Gastrocnemius medialis (tissue), 4 donors: ENCODE data around the gene OR10K1. TPM values are rescaled to one million over a fixed set of nuclear protein-coding genes. Genes with fewer than 3 reads are reported as not detected.

Experiments used
- ATAC-seq, 2 donors: fragments of 150-250 bp; one replicate each; pipeline ENCODE4 v1.9.1; 2016
- DNase-seq, 2 donors: peaks; one replicate each; pipeline ENCODE4 v3.0.0-alpha.2; 2019
- H3K27ac ChIP-seq, 4 donors: fragments of 200-600 bp; sonication (generic); 1 replicate in 1 of 4; 2 replicates in 3 of 4; pipeline ENCODE4 v1.5.1; 2016 to 2018; ENCODE audit warnings: mild to moderate bottlenecking in 2 of 4, moderate library complexity in 1 of 4
- H3K27me3 ChIP-seq, 3 donors: fragments of 200-600 bp; sonication (generic) in 2 of 3; 1 replicate in 1 of 3; 2 replicates in 2 of 3; pipeline versions ENCODE4 v1.5.1 to v1.6.0; 2016 to 2019; ENCODE audit warnings: mild to moderate bottlenecking in 1 of 3, moderate library complexity in 1 of 3
- H3K36me3 ChIP-seq, 2 donors: fragments of 200-600 bp; sonication (generic) in 1 of 2; one replicate each; pipeline ENCODE4 v1.5.1; 2017 to 2018
- H3K4me1 ChIP-seq, 2 donors: fragments of 200-600 bp; sonication (generic) in 1 of 2; one replicate each; pipeline ENCODE4 v1.5.1; 2016 to 2017; ENCODE audit warnings: mild to moderate bottlenecking in 2 of 2
- H3K4me3 ChIP-seq, 4 donors: fragments of 200-600 bp; sonication (generic) in 3 of 4; 1 replicate in 1 of 4; 2 replicates in 3 of 4; pipeline ENCODE4 v1.5.1; 2016 to 2019; ENCODE audit warnings: mild to moderate bottlenecking in 2 of 4
- H3K9me3 ChIP-seq, 3 donors: fragments of 200-600 bp; sonication (generic) in 2 of 3; 1 replicate in 1 of 3; 2 replicates in 2 of 3; pipeline ENCODE4 v1.5.1; 2016 to 2019
- CTCF ChIP-seq, 5 experiments: fragments of 450-650 bp in 3 of 5; fragments of 200-600 bp in 2 of 5; sonication (generic) in 2 of 5; IDR thresholded peaks in 4 of 5; conservative IDR thresholded peaks in 1 of 5; 1 replicate in 4 of 5; 2 replicates in 1 of 5; pipeline ENCODE4 v1.5.1; 2016 to 2019; ENCODE audit warnings: antibody characterized with exemption in 5 of 5, mild to moderate bottlenecking in 3 of 5, moderate library complexity in 3 of 5
- POLR2A ChIP-seq, 2 donors: fragments of 450-650 bp; IDR thresholded peaks; one replicate each; pipeline ENCODE4 v1.6.1; 2017; ENCODE audit warnings: antibody characterized with exemption in 2 of 2, mild to moderate bottlenecking in 2 of 2, moderate library complexity in 2 of 2
- in situ Hi-C, 4 donors: fragments of 200-750 bp; cut with MboI; loops; one replicate each; pipeline versions ENCODE4 v1.15.0 to v1.8.0; 2017; ENCODE audit warnings: low sequenced_read_pairs in 4 of 4
- intact Hi-C: fragments of 100-400 bp; cut with DNase I; formaldehyde crosslinking; loops from one replicate; pipeline ENCODE4 v1.15.1; 2023; ENCODE audit warnings: low total_unique reads
- total RNA-seq, 4 donors: library from RNA; depleted of rRNA; stranded (reverse); fragments of >200 nt; gene quantifications; one replicate each; pipeline versions ENCODE4 v1.1.0 to v1.2.3, GENCODE V29; 2016

Gene OR10K1
- total RNA-seq, 4 donors from 2014 or later: not detected

- no peak for TF ChIP-seq POLR2A (IDR thresholded peaks at IDR 0.05)
- no peak for TF ChIP-seq CTCF (IDR thresholded peaks at IDR 0.05 in 4 of 5, conservative IDR thresholded peaks at IDR 0.05 in 1 of 5)
- no peak for DNase-seq
- Histone ChIP-seq H3K27ac (no peak overlapping the region), H3K27me3 (no peaks in the 10 kb centered on the region), H3K36me3 (no peaks in the 10 kb centered on the region), H3K9me3 (no peaks in the 10 kb centered on the region), H3K4me3 (no peak overlapping the region), H3K4me1 (no peaks in the 10 kb centered on the region)
- intact Hi-C loops (no loop called here), in situ Hi-C loops (no loop called here)
- no peak for ATAC-seq
Measured at GRCh38 chr1:158457246-158457645, 4.4 kb upstream of the OR10K1 start.

GRCh38 chr1:158458263-158458662, 3.4 kb upstream of the OR10K1 start:
- H3K9me3 ChIP-seq: no peaks in the 10 kb centered on the region
- in situ Hi-C loops: no loop called here

GRCh38 chr1:158471920-158472319, 10.3 kb downstream of the OR10K1 start, which contains the start of gene OR10R2:
OR10R2 (plus strand) TSS chr1:158472220; CDS start chr1:158472326, 106 bp downstream.
- intact Hi-C loops: no loop called here
- no peak for DNase-seq
- Histone ChIP-seq H3K4me1 (no peaks in the 10 kb centered on the region), H3K9me3 (no peaks in the 10 kb centered on the region), H3K36me3 (no peaks in the 10 kb centered on the region), H3K4me3 (no peak within 1 kb of the TSS), H3K27me3 (no peaks in the 10 kb centered on the region), H3K27ac (no peak within 1 kb of the TSS)
- in situ Hi-C loops: no loop called here
- no peak for TF ChIP-seq CTCF (IDR thresholded peaks at IDR 0.05 in 4 of 5, conservative IDR thresholded peaks at IDR 0.05 in 1 of 5)
- TF ChIP-seq POLR2A (IDR thresholded peaks at IDR 0.05): no peak
- ATAC-seq: no peak

More at GRCh38 chr1:158458263-158458662, 3.4 kb upstream of the OR10K1 start:
- TF ChIP-seq POLR2A (IDR thresholded peaks at IDR 0.05) (no peak), CTCF (IDR thresholded peaks at IDR 0.05 in 4 of 5, conservative IDR thresholded peaks at IDR 0.05 in 1 of 5) (no peak)
- Histone ChIP-seq H3K4me3 (no peak overlapping the region), H3K36me3 (no peaks in the 10 kb centered on the region), H3K27me3 (no peaks in the 10 kb centered on the region), H3K4me1 (no peaks in the 10 kb centered on the region), H3K27ac (no peak overlapping the region)
- DNase-seq: no peak
- ATAC-seq: no peak
- intact Hi-C loops: no loop called here

GRCh38 chr1:158485455-158485854, 23.8 kb downstream of the OR10K1 start:
- TF ChIP-seq CTCF (IDR thresholded peaks at IDR 0.05 in 4 of 5, conservative IDR thresholded peaks at IDR 0.05 in 1 of 5) (no peak), POLR2A (IDR thresholded peaks at IDR 0.05) (no peak)
- DNase-seq (no peak), ATAC-seq (no peak)
- Histone ChIP-seq H3K4me1 (no peaks in the 10 kb centered on the region), H3K27ac (no peak overlapping the region), H3K4me3 (no peak overlapping the region), H3K9me3 (no peaks in the 10 kb centered on the region), H3K36me3 (no peaks in the 10 kb centered on the region), H3K27me3 (no peaks in the 10 kb centered on the region)
- in situ Hi-C loops: no loop called here
- intact Hi-C loops: no loop called here

- ATAC-seq: no peak
- no peaks in the 10 kb centered on the region for H3K4me1 ChIP-seq
- intact Hi-C loops (no loop called here), in situ Hi-C loops (no loop called here)
- H3K27ac ChIP-seq: no peak overlapping the region
- H3K4me3 ChIP-seq: no peak overlapping the region
- no peak for DNase-seq
- H3K9me3 ChIP-seq: no peaks in the 10 kb centered on the region
- no peak for TF ChIP-seq CTCF (IDR thresholded peaks at IDR 0.05 in 4 of 5, conservative IDR thresholded peaks at IDR 0.05 in 1 of 5)
- no peak for TF ChIP-seq POLR2A (IDR thresholded peaks at IDR 0.05)
- H3K27me3 ChIP-seq: no peaks in the 10 kb centered on the region
- H3K36me3 ChIP-seq: no peaks in the 10 kb centered on the region
Measured at GRCh38 chr1:158491316-158491715, 29.7 kb downstream of the OR10K1 start.
